Kidney epithelial cell (primary cell): Measurements from ENCODE around the gene KIF1A. TPM values are rescaled to one million over a fixed set of nuclear protein-coding genes. Genes with fewer than 3 reads are reported as not detected.

Experiments
- DNase-seq: peaks from one replicate; pipeline ENCODE4 v3.0.0-alpha.2; 2010; ENCODE audit warnings: low read depth
- H3K27me3 ChIP-seq: 2 replicates; pipeline ENCODE4 v1.6.0; 2011; ENCODE audit warnings: low read length; ENCODE audit not compliant: control insufficient read depth, insufficient read depth
- H3K36me3 ChIP-seq: 2 replicates; pipeline ENCODE4 v1.5.1; 2011; ENCODE audit warnings: low read length; ENCODE audit not compliant: control insufficient read depth, insufficient read depth
- H3K4me3 ChIP-seq: 2 replicates; pipeline ENCODE4 v1.5.1; 2011; ENCODE audit warnings: low read depth, mild to moderate bottlenecking, control low read depth, low read length
- total RNA-seq: library from RNA; depleted of rRNA; stranded (reverse); fragments of >200 nt; gene quantifications from 2 replicates; pipeline ENCODE4 v1.2.3, GENCODE V29; 2015
- TF ChIP-seq, protein P1 (sequence below): IDR thresholded peaks from 2 replicates; pipeline ENCODE4 v1.5.1; 2011; ENCODE audit warnings: mild to moderate bottlenecking, moderate library complexity, low read length, control low read depth, inconsistent platforms; ENCODE audit not compliant: insufficient read depth, poor library complexity, severe bottlenecking

The KIF1A gene
- total RNA-seq, 1 donor from 2014 or later, result 178 TPM

DNA sequence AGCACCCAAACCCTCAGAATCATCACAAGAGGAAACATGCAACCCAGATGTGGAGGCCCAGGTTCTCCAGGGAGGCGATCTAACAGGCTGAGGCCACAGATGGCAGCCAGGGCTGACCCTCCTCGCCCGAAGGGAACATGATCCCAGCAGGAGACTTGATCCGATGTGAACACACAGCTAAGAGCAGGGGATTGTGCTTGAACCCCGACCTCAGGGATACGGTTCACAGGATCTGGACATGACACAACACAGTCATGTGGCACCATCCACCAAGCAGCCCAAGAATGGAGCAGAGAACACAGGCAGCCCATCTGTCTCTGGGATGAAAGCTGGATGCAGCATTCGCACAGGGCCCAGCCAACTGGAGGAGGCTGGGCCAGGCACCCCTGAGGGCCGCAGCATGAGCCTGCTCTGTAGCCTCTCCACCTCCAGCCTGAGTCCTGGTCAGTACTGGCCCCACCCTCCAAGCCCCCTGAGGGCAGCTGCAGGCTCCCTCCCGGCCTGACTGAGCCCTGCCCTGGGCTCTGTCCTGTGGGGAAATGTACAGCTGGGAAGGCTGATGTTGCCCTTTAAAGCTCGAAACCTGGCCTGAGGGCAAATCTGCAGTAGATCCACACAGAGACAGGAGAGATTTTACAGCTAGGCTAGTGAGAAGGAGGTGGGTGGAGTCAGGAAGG, 89.4 kb downstream of the KIF1A start:
- DNase-seq, result no peak
- Histone ChIP-seq H3K36me3 (no peaks in the 10 kb centered on the region), H3K27me3 (peaks cover 11% of the 10 kb centered on the region), H3K4me3 (no peak overlapping the region)
- TF ChIP-seq, protein P1, sequence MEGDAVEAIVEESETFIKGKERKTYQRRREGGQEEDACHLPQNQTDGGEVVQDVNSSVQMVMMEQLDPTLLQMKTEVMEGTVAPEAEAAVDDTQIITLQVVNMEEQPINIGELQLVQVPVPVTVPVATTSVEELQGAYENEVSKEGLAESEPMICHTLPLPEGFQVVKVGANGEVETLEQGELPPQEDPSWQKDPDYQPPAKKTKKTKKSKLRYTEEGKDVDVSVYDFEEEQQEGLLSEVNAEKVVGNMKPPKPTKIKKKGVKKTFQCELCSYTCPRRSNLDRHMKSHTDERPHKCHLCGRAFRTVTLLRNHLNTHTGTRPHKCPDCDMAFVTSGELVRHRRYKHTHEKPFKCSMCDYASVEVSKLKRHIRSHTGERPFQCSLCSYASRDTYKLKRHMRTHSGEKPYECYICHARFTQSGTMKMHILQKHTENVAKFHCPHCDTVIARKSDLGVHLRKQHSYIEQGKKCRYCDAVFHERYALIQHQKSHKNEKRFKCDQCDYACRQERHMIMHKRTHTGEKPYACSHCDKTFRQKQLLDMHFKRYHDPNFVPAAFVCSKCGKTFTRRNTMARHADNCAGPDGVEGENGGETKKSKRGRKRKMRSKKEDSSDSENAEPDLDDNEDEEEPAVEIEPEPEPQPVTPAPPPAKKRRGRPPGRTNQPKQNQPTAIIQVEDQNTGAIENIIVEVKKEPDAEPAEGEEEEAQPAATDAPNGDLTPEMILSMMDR, result no peak

DNA sequence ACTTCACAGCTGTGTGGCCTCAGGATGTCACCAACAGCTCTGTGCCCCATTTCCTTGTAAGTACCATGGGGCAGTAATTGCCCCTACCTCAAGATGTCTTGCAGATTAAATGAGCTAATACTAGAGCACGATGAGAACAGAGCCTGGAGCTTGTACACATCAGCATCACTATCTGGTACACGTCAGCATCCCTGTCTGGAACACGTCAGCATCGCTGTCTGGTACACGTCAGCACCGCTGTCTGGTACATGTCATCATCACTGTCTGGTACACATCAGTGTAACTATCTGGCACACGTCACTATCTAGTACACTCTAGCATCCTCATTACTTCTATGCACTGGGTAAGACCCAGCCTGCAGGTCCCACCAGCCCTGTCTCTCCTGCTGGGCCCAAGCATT, 91.2 kb downstream of the KIF1A start:
- TF ChIP-seq, protein P1, result no peak
- H3K4me3 ChIP-seq, result no peak overlapping the region
- DNase-seq, result no peak
- H3K27me3 ChIP-seq, result peaks cover 11% of the 10 kb centered on the region
- H3K36me3 ChIP-seq, result no peaks in the 10 kb centered on the region

DNA sequence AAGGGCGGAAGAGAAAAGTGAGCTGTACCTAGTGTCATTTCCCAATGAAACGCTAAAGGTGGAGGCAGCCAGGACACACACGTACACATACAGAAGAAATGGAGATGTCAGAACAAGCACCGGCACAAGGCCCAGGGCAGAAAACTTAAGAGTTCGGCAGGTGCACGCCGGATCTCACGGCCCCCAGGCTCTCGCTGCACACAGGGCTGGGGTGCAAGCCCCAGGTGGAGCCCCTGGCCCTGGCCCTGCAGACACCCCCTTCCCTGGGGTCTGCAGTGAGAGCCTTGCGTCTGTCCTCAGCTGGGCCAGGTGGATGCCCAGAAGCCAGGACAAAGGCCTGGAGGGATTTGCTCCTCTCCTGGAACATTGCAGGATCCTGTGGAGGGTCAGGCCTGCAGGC, 91.7 kb downstream of the KIF1A start:
- no peaks in the 10 kb centered on the region for H3K36me3 ChIP-seq
- peaks cover 11% of the 10 kb centered on the region for H3K27me3 ChIP-seq
- no peak overlapping the region for H3K4me3 ChIP-seq
- DNase-seq, result no peak
- TF ChIP-seq, protein P1, result no peak

DNA sequence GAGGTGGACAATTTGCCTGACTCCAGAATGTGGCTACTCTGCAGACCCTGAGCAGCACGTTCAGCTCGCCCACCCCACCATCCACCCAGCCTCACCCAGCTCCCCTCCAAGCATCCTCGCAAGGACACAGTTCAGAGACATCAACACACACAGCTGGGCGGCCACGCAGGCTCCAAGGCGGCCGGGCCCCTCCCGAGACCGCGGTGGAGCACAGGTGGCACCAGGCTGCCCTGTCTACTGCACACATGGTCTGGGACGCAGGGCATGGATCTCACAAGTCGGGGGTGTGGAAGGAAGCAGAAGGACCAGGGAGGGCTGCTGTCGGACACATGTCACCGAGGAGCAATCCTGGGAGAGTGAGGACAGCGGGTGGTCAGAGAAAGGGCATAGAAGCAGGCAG, 92.1 kb downstream of the KIF1A start:
- no peak for DNase-seq
- peaks cover 11% of the 10 kb centered on the region for H3K27me3 ChIP-seq

DNA sequence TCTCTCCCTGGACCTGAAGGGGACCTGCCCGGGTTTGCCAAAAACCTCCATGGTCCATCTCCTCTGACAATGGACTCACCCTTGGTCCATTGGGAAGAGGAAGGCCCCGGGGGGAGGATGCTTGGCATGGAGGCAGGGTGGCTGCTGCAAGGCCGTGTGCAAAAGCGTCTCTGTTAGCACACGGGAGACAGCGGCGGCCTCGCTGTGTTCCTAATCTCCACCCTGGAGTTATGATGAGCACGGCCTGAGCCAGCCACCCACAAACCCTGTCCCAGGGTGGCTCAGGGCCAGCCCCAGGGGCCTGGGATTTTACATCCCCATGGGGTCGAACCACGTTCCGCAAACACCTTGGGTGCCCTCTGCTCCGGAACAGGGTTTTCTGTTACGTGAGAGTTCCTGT, 92.6 kb downstream of the KIF1A start:
- TF ChIP-seq, protein P1, result no peak
- no peak overlapping the region for H3K4me3 ChIP-seq
- H3K27me3 ChIP-seq, result peaks cover 11% of the 10 kb centered on the region
- H3K36me3 ChIP-seq, result no peaks in the 10 kb centered on the region
- DNase-seq, result no peak

More for the DNA sequence above, 92.1 kb downstream of the KIF1A start:
- TF ChIP-seq, protein P1, result no peak
- Histone ChIP-seq H3K4me3 (no peak overlapping the region), H3K36me3 (no peaks in the 10 kb centered on the region)

DNA sequence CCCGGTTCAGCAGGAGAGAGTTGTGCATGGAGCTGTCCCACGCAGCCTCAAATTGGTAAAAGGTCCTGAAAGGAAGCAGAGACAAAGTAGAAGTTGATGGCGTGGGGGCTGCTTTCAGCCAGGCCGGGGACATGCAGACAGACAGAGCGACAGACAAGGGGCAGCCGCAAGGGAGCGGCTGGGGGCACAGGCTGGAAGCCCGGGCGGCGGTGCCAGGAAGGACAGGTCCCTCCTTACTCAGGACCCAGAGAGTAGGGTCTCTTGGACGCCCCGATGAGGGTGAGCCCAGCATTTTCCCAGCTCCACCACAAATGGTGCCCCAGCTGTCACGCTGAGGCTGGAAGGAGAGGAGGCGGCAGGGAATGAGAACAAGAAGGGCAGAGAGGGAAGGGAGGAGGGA, 93.1 kb downstream of the KIF1A start:
- no peak overlapping the region for H3K4me3 ChIP-seq
- TF ChIP-seq, protein P1, result no peak
- DNase-seq, result no peak
- peaks cover 11% of the 10 kb centered on the region for H3K27me3 ChIP-seq
- H3K36me3 ChIP-seq, result no peaks in the 10 kb centered on the region
